Activated CD4-positive, alpha-beta T cell treated with anti-CD3 and anti-CD28 coated beads, Interleukin-2, Interleukin-4, amounts not matched to agents 100 ng/mL and 50 ng/mL, durations not matched to agents 16 hours and 8 hours (primary cell): ENCODE data around the gene CAP2.
"Not testable (repeated sequence)": the region's sequence is repeated elsewhere in the genome, so short reads cannot be mapped to it uniquely, and the experiment has no call there.

ENCODE experiments used
- DNase-seq: peaks from one replicate; pipeline ENCODE4 v3.0.0-alpha.2; 2020; ENCODE audit warnings: low spot score

CAP2 gene

DNA sequence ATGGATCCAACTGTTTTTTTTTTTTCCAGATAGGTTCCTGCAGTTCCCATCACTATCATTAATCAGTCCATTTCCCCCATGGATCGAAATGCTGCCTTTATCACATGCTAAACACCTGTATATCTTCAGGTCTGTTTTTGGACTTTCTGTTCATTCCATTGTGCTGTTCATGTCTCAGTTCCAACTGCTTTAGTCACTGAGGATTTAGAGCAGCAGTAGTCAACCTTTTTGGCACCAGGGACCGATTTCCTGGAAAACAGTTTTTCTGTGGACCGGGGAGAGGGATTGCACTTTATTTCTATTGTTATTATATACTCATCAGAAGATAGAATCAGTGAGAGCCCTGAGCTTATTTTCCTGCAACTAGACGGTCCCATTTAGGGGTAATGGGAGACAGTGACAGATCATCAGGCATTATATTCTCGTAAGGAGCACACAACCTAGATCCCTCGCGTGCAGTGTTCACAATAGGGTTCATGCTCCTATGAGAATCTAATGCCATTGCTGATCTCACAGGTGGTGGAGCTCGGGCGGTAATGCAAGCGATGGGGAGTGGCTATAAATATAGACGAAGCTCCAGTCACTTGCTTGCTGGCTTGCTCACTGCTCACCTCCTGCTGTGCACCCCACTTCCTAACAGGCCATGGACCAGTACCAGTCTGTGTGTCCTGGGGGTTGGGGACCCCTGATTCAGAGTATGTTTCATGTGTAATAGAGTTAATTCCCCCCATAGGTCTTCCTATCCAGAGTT lies 46.0 kb downstream of the CAP2 start:
- no peak for DNase-seq

DNA sequence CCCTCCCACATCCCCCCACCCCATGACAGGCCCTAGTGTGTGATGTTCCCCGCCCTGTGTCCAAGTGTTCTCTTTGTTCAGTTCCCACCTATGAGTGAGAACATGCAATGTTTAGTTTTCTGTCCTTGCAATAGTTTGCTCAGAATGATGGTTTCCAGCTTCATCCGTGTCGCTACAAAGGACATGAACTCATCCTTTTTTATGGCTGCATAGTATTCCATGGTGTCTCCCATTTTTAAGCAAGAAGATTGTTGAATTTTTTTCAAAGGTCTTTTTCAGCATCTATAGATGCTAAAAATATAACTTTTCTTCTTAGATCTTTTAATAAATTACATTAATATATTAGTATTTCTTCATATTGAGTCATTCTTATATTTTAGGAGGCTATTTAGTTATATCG lies 47.4 kb downstream of the CAP2 start:
- DNase-seq, result not testable (repeated sequence)

DNA sequence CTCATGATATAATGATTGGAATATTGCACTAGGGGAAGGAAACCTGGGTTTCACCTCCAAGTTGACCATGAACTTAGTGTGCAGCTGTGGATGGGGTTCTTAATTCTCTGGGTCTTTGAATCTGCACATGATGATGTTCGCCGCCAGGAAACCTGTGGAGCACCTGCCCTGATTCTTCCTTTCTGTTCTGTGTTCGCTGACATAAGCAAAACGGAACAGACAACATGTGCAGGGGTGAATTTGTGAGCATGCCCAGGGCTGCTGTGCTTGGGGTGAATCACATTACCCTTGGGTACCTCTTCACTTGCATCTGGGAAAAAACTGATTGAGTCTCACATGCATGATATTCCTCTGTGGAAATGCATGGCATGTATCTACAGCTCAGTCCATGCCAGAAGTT lies 48.8 kb downstream of the CAP2 start:
- no peak for DNase-seq

DNA sequence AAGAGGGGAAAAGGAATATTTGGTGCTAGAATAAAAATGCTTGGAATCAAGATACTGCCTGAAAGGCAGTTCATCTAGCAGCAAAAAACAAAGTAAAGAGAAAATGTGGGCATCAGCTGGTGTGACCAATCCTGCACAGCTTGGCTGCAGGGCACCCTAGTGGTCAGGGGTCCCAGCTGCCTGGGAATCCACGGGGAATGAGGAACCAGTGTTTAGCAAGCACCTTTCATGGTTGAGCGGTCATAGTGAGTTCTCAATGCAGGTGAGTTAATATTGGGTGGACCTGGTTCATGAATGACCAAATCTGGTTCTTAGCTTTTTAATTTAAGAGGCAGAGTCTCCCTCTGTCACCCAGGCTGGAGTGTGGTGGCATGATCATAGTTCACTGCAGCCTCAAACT lies 53.3 kb downstream of the CAP2 start:
- no peak for DNase-seq

DNA sequence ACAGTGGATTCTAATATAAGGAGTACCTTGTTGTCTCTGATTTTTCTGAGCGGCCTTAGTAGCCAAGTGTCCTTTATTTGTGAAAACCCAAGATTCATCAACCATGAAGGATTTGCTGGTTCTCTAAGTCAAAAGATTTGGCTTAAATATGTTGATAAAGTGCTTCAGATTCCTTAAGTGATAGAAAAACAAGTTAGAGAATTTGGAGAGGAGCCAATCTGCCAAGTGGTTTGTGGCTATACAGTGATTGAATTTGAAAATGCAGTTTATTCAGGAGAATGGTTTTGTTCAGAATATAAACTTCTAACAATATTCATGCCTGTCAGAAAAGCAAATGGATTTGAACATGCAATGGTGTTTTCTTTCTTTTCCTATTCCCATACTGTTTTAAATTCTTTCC lies 54.8 kb downstream of the CAP2 start:
- DNase-seq, result no peak

DNA sequence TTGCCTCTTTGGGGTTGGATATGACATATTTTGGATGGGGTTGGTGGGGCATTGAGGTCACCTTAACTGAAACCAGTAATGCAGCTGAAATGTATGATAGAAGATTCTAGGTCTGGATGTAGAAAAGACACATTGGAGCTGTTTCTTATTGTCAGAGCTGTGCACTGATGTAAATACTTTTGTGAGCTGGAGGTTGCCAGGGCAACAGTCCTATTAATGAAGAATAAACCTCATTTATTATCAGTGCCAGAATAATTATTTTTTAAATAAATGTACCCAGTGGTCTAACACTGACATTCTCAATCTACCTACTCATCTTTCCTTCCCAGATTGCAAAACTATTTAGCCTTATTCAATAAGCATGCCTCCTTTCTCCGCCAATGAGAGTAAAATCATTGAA lies 57.0 kb downstream of the CAP2 start:
- DNase-seq, result no peak

DNA sequence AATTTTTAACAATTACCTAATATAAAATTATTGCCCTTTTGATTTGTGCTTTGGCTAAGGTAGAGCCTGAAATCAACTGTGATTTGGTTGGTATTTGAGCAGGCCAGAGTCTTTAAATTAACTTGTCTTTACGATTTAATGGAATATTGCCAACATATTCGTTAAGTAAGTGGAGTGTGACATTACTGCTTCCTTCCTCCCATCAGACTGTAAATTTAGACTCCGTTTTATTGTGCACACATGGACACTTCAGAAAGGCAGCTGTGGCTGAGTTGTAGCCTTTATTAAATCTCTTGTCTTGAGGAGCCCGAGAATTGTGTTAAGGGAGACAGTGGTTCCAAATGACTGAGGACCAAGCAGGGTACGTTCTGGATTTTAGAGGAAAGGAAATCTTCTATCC lies 57.4 kb downstream of the CAP2 start:
- DNase-seq, result no peak

DNA sequence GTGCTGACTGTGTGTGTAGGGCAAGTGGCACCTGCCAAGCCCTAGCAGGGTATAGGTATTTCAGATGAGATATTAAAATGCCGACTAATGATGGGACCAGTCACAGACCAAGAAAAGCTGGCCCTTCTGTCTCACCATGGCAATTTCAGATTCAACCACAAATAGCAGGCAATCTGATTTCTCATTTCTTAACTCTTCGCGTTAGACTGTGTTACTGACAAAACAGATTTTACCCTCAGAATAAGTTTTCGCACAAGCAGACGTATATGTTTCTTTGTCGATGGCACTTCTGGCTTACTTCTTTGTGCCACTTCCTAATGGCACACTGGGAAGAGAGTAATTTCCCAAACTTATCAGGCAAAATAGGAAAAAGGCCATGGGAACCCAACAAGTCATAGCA lies 58.7 kb downstream of the CAP2 start:
- no peak for DNase-seq

DNA sequence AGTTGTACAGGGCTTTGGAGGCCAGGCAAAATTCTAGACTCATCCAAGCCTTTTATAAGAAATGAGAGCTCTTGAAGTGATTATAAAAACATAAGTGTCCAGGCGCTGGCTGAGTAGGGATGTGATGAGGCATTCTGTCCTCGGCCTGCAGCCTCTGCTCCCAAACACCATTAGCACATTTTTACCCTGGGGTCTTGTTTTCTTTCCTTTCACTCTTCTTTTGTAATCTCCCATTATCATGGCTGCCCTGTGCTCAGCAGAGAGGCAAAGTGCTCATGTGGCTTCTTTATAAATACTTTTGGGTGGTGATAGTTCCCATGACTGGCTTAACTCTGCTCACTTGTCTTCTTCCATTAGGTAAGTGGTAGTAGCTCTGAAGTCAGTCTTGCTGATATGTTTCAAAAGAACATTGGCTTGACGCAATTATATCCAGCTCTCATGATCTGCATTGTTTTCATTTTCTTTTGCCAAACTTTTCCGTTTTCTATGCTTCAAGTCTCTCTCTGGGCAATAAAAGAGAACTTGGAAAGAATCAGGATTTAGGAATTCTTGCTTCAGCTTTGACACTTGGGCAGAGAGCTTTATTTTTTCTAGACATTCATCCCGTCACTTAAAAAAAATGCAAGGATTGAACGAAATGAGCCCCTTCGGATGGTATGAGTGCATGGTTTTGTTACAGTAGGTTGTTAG lies 61.1 kb downstream of the CAP2 start:
- no peak for DNase-seq

DNA sequence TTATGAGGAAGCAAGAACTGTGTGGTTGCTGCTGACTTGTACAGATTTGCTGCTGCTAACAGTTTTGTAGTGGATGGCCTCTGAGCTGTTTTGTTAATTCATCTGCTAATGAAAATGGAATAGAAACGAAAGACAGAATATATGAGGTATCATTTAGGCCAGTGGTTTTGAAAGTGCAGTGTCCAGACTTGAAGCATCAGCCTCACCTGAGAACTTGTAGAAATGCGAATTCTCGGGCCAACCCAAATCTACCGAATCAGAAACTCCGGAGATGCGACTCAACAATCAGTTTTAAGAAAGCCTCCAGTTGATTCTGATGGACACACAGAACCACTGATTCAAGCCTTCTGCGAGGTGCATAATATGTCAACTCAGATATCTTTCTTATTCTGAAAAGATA lies 62.5 kb downstream of the CAP2 start:
- no peak for DNase-seq

DNA sequence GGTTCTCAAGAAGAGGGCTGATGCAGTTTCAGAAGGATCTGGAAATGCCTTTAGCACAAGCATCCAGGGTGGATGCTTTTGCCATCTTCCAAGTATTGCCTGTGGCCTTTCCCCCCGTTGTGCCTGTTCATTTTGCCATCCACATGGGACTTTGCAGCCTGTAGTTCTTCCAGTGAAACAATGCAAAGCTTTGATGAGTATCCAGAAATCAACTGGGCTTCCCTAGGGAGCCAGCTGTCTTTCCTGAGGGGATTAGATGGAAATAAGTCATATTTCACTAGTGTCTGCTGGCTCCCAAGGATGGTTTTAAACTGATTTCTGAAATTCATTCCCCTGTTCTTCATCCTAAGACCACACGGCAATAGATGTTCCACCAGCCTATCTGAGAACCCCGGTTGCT lies 63.3 kb downstream of the CAP2 start:
- no peak for DNase-seq

DNA sequence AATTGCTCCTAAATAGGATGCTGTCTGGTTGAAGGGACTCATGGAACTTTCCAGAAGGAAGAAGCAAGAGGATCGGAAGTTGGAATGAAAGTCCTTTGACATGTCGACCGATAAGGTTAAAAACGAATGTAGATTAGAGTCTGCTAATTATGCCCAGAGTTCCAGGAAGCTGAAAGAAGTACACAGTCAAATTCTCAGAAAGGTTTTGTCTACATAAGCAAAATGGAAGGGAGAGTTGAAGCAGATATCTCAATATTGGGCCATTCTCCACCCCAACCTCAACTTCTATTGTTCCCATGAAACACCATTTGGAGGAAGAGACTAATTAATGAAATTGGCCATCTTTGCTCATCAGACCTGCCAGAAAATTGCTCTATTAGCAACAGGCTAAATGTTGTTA lies 64.0 kb downstream of the CAP2 start:
- DNase-seq, result no peak

DNA sequence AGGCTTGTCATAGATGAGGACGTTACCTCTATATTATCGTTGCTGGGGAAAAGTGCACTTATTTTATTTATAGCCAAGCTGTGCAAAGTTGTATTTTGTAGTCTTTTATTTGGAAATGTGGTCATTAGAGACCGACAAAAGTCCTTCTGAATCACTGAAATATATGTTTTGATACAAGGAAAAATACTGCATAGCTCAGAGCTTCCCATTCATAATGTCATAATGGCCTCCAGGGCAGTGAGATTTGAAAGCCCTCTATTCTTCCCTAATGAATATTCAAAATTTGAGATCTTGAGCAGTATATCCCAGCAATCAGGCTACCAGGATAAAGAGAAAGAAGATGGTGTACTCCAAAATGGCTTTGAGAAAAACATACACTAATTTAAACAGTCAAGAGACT lies 64.6 kb downstream of the CAP2 start:
- no peak for DNase-seq

DNA sequence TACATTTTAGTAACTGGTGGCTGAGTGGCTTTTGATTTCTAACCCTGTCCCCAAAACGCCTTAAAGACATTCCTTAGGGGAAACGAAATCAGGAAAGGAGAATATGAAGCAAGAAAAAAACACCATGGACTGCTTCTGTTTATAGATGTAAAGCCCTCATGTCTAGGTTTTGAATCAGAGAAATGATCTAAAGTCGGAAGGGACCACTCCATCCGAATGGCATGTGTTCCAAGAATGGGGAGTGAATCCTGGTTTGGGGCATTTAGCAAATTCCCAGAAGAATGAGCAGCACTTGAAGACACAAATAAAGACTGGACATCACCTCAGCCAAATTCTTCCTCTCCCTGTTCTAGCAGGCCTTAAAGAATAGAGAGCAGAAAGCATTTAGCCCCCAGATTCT lies 65.6 kb downstream of the CAP2 start:
- DNase-seq, result no peak

DNA sequence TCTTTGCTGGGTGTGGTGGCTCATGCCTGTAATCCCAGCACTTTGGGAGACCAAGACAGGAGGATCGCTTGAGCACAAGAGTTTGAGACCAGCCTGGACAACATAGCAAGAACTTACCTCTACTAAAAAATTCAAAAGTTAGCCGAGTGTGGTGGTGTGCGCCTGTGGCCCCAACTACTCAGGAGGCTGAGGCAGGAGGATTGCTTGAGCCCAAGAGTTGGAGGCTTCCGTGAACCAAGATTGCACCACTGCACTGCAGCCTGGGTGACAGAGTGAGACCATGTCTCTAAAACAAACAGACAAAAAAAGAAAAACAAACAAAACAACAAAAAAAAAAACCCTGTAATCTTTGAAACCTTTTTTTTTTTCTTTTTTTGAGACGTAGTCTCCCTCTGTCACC lies 67.5 kb downstream of the CAP2 start:
- no peak for DNase-seq

DNA sequence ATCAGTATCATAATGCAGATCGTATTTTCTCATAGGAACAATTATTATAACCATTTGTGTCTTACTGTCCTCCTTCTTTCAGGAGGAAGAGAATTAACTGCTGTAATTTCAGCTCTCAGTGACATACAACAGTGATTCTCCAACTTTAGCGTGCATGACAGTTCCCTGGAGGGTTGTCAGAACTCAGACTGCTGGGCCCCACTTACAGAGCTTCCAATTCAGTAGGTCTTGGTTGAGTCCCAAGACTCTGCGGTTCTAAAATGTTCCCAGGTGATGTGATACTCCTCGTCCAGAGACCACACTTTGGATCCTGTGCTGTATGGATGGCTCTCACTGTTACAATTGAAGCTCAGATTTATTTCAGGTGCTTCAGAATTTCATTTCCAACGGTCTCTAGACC lies 72.8 kb downstream of the CAP2 start:
- DNase-seq, result no peak

DNA sequence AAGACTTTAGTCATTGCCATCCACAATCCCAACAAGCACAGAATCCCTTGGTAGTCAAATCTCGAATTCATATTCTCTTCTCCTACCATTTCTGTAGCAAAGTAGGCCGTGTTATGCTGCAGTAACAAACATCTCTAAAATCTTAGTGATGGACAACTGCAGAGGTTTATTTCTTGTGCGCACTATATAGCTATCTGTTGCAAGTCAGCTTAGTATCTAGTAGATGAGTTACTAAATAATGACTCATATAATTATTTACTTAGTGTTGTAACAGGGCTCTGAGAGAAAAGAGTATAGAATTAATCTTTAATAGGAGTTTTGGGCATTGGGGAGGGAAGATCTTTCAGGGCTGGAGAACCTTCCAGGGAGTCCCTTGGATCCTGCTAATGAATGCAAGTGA lies 73.3 kb downstream of the CAP2 start:
- DNase-seq, result no peak

DNA sequence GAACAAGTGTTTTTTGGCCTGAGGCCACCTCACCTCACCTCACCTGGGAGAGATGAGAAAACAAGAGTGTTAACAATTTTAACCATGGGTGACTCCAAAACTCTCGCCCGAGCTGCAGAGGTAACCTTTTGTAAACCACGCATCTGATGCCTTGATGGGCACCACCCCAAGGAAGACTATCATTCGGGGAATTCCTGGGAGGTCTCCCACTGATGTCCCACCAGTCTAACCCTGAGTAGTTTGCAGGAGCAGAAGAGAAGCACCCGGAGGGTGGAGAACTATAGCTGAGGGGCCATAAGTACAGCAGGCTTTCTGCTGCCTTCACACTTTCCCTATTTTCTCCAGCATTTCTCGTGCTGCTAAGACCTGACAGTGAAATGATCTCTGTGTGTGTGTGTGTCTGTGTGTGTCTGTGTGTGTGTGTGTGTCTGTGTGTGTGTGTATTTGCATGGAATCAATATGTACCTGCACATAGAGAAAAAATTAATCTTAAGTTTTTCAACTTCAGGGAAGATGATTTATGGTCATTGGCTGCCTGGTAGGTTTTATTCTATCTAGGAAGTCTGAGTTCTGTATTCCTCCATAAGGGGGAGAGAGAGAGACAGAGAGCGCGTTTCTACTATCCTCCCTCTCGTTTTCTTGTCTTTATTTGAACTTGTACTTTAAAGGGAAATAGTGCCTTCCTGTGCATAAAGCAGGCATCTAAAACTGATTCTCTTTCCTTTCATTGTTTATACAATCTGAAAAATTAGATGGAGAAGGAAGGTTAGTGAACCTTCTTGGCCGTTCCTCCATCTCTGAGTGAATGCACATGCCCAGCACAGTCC lies 75.8 kb downstream of the CAP2 start:
- DNase-seq, result no peak

DNA sequence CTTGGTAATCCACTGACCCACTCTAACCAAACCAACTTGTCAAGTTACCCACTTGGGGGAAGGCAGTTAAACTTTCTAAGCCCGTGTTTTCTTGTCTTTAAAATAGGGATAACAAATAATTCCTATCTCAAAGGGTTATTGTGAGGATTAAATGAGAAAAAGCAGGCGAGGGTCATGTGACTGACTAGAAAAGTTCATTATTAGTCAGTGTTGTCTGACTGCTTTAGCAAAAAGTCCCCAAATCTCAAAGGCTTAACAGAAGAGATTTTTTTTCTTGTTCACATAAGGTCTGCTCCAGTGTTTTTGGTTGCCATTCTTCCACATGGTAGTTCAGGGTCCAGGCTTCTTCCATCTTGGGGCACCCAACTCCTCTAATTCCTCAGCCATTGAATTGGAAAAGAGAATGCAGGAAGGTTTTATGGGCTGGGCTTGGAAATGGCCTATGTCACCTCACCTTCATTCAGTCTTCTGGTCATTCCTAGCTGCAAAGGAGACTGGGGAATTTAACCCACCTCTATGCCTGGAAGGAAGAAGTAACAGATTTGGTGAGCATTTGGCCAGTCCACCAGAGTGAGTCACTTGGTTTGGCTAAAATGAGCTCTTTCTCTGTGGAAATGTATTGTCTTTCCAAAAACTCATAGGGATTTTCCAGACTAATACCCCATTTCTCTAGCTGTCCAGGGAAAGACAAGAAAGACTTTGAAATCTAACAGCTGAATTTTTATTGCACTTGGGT lies 77.0 kb downstream of the CAP2 start:
- no peak for DNase-seq

DNA sequence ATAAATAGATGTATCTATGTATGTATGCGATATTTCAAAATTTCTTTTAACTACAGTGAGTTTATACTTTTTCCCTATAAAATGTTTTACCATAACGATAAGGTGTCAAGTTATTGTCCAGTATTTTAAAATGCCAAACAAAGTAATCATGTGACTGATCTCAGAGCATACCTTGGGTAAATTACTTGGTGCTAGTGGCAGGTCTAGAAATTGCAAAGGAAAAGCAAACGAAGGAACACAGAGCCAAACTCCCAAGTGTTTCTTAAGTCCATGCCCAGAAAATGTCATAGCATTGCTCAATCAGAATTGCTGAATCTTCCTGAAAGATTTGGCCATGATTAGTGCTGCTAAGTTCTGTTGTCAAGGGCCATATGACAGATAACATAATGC lies 77.5 kb downstream of the CAP2 start:
- no peak for DNase-seq

DNA sequence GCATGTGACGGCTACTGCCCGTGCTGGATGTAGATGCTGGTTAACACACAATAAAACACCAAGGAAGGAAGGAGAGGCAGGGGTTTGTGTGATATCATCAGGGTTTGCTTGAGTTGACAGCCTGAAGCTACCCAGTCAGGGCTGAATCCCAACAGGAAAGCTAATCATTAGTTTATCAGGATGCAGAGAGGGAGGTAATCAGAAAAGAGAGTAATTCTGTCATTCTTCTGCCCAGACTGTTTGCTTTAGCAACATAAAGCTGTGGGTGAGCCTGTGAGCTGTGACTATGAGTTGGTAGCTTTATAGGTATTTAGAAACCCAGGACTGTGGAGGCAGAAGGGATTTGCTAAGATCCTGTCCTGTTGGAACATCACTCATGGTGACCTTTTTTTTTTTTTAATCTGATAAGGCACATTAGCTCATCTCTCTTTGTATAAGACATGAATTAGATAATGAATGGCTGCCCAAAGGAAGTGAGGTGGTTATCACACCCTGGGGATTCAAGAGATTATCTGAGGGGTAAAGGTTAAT lies 79.3 kb downstream of the CAP2 start:
- DNase-seq, result no peak

DNA sequence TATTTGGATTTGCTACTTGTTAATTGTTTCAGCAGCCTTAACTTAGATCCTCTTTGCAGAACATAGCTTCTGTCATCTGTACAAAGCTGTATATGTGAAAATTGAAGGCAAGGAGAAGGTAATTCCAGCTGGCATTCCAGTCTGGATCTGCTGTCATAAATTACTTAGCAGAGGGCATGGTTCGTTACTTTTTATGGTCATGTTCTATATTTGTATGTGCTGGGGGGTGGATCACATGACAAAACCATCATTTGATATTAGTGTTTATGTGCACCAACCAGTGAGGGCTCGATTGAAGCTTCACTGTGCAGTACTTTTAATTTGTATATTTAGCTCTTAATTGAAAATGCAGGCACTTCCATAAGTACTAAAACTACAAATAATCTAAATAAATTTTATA lies 80.2 kb downstream of the CAP2 start:
- no peak for DNase-seq
